NCI-H524 (cell line): ENCODE data around the gene OPALIN.
A peak's percentile ranks its signal among the peaks of the same experiment; 100 is the strongest.

ENCODE experiments used
- DNase-seq, 2 experiments: peaks; one replicate each; lab custom pipeline; 2025; lab: John Stamatoyannopoulos, UW

Gene OPALIN

DNA sequence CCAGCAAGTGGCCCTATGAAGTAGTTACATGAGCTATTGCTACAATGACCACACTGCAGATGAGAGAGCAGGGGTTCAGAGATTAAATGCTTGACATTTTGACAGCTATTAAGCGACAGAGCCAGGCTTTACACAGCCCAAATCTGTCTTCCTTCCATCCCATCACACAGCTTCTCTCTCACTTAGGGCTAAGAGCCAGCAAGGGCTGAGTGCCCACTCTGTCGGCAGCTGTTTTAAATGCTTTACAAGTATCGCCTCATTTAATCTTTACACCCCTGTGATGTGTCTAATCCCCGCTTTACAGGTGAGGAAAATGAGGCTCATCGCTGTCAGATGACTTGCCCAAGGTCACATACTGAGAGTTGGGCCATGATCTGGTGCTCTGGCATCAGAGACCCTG lies 15.2 kb upstream of the OPALIN start:
- no peak for DNase-seq

DNA sequence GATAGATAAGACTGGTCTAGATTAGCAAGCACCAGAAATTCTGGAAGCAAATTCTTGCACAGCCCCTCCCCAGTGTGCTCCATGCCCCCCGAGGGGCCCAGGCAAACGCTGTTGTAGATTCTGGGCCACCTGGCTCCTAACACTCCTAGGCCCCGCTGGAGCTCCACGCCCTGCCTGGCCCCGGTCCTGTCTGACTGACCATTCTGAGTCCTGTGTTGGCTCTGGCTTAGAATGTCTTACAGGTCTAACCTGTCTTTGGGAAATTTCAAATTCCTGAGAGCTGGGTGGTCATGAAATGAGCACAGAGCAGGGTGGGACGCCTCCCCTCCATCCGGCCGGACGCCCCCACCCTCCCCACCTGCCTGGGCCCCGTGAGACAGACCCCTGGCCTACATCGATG lies 12.6 kb upstream of the OPALIN start:
- DNase-seq: no peak

DNA sequence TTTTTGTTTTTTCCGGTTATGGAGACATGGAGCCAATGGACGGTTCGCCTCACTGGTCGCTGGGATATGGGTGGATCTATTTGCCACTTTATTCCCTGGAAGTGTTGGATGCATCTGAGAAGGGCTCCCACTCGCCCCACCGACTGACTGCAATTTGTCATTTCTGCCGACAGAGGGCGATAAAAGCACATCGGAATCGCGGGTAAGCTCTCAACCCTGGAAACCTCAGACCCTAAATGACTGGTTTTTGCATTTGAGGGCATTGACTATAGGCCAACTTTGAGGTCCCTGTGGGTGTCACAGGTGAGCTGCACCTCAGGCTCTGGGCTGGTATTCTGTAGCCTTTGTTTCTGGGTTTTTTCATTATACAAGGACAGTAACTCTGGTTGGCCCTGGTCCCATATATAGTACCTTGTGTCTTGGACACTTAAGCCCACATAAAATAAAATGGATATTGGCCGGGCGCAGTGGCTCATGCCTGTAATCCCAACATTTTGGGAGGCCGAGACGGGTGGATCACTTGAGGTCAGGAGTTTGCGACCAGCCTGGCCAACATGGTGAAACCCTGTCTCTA lies 11.9 kb upstream of the OPALIN start:
- DNase-seq: peak in 1 of 2 experiments; percentile 21

DNA sequence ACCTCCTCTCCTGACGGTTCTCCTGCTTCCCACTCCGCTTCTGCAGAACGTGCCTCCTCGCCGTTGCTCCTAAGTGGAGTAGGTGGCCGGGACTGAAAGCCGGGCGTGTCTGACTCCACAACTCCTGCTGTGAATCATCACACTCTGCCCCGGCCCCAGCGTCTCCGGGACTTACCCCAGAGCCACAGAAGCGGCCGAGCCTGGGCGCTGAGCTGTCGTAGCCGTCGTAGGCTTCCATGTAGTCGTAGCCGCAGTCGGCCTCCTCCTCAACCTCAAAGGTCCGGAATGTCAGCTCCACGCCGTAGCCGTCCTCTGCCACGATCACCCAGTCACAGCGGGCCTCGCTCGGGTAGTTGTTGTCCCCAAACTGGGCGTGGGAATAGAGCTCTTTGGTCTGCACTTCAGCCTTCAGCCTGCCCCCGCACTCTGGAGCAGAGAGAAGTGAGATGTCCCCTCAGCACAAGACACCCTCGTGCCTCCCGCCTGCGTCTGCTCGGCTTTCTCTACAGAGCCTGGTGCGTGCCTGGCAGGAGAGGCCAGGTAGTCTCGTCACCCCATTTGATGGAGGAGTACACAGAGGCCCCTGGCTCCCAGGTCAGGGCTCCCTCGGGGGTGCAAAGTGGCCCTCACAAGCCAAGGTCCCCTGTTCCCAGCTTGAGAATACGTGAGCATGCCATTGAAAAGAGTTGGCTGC lies 11.2 kb upstream of the OPALIN start:
- no peak for DNase-seq

DNA sequence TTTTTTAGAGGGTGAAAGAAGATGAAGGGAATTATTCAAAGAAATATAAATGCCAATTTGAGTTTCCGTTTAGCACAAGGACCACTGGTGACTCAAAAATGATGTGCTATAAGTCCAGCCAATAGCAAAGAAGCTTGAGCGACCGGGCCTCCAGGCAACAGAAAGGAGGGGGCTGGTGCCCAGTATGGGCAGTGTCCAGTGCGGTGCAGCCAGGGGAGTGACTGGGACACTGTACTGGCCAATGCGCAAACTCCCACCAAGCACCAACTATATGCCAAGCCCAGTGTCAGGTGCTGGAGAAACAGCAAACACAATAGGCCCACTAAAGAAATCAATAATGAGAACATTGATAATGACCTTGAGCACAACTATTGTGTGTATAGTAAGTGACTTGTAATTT lies 10.2 kb upstream of the OPALIN start:
- no peak for DNase-seq

DNA sequence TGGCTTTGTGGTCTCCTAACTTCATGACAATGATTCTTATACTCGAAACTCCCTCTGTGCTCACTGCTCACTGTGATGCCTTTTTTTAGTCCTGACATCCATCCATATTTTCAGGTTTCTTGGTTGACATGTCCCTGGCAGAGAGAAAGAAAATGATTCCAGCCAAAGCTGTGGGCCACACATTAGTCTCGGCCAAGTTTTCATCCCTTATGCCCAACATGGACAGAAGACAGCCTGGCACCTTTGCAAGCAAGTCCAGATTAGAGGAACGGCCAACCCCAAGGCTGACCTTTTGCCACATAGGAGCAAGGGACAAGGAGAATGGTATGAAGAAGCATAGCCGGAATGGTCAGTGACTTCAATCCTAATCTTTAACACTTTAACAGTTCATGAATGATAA lies 8.7 kb upstream of the OPALIN start:
- DNase-seq: no peak

DNA sequence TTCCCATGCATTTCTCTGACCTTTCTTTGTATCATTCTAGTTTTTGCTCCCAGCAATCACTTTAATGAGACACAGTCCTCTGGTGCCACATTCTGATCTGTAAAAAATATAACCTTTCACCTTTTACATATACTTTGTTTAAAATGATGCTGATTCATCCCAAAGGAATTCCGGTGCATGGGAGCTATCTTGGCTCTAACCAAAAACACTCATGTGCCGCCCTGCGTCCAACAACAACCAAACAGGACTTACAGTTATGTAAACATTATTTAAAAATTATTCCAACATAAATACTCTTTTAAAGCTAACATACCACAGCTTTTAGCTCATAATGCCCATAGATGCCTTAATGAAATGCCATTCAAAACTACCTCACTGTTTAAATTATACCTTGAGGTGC lies 7.7 kb upstream of the OPALIN start:
- DNase-seq: no peak

DNA sequence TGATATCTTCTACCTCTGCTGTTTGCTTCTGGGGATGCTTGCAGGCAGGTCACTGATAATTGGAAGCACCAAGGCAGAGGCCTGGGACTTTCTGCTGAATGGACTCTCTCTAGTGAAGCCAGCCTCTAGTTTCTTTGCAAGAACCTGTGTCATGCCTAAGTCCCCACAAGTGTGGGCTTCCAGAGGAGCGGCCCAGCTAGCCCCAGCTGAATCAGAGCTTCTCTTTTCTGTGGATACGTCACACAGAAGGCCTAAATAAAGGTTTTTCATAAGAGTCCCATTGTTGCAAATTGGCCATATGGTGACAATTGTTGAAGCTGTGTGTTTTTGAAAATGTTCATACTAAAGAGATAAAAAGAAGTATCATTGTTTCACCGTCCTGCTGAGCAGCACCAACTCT lies 6.8 kb upstream of the OPALIN start:
- no peak for DNase-seq

DNA sequence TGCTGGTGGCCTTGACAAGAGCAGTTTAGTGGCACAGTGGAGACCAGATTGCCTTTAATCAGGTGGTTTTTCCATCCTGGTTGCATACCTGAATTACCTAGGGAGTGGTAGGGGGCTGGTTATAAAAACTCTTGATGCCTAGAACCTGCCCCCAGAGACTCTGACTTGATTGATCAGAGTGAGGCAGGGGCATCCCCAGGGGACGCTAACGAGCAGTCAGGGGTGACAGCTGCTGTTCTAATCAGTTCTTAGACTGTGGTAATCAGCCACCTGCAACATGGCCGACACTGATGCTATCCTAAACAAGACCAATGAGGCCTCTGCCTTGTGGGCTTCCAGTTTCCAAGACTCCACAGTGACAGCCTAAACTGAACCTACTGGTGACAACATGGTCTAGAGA lies 2.0 kb upstream of the OPALIN start:
- no peak for DNase-seq

DNA sequence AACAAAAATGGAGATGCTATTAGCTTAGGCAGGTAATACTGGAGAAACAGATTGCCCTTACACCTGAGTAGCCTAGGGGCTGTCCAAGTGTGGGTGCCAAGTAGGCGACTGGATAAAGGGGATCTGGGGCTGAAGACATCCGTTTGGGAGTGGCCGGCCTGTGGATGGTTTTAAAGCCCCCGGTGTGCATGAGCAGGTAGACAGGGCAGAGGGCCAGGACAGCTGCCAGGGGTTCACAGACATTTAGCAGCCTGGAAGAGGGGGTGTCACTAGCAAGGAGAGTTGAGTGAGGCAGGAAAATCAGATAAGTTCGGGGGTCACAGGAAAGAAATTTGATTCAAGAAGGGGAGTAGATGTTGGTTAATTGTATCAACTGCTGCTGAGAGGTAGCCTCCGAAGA lies 1.5 kb upstream of the OPALIN start:
- no peak for DNase-seq

DNA sequence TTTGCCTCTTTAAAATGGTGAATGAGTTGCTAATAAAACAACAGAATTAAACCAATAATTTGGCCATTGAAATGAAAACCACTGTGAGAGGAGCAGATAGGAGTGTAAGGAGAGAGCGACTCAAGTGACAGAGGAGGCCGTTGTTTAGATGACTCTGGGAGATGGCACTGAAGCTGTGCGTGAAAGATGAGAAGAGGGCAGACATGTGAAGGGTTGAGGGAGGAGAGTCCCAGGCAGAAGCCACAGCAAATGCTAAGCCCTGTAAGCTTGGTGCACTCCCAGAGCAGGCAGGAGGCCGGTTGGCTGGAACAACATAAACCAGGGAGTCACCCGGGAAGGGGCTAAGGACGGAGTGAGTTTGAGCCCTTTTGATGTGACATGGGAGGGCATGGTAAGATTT lies 814 bp upstream of the OPALIN start:
- no peak for DNase-seq

DNA sequence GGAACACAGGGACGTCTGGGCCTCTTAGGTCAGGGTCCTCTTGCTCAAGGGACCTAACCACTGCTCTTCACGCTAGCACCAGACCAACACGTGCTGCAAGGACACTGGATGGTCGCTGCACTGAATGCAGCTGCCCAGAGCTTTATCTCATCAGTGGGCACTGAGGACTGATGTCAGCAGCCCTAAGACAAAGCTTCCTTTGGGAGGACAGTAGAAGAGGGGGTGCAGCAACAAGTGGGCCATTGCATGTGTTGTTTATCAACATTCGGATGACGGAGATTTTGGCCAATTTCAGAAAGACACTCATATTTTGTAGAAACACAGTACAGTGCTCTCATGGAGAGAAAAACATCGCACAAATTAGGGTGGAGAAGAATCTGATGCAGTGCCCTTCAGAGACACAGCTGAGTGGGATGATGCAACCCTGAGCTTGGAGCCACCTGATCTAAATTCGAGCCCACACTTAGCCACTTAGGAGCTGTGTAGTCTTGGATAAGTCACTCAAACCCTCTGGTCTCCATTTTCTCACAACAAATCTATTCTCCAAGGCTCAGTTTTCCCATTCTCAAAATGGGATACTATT lies 1.7 kb downstream of the OPALIN start:
- no peak for DNase-seq

DNA sequence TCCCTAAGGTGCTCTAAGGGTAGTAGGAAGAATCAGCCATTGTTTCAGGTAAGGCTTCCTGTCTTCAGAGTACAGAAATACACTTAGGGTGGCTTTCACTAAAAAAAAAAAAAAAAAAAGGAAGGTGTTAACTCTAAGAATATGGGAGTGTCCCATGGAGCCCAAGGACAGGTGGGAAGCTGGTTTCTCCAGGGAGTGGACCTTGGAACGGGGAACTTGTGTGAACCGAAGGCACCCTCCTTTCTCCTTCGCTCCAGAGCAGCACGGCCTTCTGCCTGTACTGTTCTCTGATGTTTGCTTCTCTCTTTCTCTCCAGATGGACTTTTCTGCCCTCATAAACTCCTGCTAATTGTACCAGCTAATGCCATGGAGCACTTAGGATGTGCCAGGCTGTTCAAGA lies 6.2 kb downstream of the OPALIN start:
- no peak for DNase-seq

DNA sequence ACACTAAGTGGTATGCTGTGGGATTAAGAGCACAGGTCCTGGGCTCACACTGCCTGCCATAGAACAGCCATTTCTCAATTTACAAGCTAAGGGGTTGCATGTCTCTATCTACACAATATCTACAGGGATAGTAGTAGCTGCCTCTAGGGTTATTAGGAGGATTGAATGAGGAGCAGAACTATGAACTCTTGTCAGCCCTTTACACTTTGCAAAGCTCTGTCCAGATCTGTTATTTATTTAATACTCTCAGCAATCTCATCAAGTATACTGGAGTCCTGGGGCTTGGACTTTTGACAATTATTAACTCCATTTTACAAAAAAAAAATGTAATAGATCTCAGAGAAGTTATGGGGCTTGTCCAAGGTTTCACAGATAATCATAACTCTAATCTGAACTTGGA lies 6.8 kb downstream of the OPALIN start:
- no peak for DNase-seq

DNA sequence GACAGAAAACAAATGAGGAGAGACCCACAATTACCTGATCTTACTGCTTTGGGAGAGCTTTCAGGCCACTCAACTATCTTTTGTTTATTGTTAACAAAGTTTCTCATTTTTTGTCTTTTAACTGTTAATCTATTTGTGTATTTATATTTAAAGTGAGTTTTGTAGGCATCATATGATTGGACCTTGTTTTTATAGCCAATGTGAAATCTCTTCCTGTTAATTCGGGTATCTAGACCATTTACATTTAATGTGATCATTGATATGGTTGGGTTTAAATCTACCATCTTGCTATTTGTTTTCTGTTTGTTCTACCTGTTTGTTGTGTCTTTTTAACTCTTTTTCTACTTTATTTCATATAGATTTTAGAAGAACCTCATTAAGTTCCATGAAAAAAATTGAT lies 12.5 kb downstream of the OPALIN start:
- no peak for DNase-seq

DNA sequence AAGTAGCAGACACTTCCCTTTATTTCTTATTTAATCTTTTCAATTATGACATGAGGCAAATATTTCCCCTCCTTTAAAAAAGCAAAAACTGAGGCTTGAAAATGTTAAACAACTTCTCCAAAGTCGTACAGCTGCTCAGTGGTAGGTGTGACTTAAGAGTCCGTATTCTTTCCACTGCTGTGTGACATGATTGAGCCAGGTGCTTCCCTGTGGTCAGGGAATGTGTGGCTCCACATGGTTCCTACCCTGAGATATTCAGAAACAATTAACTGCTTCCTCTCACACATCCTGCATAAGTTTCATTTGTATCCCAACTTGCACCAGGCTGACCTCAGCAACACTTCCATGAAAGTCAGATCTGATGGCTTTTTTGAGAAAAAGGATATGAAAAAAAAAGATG lies 13.6 kb downstream of the OPALIN start:
- DNase-seq: no peak

DNA sequence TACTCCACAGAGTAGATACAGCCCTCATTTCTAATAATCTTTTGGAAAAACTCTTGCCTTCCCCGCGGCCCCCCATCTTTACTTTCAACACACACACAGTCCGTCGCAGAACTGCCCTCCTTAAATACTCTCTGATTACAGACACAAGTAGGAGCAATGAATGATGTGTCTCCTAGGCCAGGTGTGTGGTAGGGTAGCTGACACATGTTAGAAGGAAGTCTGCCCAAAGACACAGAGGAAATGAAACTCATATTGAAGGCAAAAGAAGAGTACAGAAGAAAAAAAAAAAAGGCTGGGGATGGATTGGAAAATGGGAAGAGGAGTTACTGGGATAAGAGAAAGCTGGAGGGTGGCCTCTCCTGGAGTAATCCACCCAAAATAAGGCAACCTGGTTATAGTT lies 14.6 kb downstream of the OPALIN start:
- no peak for DNase-seq

DNA sequence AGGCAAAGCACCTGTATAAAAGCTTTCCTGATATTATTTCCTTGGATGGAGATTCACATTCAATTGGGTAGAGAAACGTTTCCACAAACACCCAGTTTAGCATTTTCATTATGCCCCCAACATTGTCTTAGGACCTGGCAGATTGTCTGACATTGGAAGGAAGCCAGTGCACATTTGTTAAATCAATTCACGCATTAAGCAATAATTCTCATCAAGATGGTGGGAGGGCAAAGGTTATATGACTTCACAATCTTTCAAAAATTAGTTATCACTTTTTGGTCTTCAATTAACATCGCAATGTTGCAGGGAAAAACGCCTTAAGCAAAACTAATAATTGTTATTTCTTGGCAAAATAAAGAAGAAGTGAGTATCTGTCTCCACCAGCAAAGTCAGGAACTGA lies 16.4 kb downstream of the OPALIN start:
- no peak for DNase-seq

DNA sequence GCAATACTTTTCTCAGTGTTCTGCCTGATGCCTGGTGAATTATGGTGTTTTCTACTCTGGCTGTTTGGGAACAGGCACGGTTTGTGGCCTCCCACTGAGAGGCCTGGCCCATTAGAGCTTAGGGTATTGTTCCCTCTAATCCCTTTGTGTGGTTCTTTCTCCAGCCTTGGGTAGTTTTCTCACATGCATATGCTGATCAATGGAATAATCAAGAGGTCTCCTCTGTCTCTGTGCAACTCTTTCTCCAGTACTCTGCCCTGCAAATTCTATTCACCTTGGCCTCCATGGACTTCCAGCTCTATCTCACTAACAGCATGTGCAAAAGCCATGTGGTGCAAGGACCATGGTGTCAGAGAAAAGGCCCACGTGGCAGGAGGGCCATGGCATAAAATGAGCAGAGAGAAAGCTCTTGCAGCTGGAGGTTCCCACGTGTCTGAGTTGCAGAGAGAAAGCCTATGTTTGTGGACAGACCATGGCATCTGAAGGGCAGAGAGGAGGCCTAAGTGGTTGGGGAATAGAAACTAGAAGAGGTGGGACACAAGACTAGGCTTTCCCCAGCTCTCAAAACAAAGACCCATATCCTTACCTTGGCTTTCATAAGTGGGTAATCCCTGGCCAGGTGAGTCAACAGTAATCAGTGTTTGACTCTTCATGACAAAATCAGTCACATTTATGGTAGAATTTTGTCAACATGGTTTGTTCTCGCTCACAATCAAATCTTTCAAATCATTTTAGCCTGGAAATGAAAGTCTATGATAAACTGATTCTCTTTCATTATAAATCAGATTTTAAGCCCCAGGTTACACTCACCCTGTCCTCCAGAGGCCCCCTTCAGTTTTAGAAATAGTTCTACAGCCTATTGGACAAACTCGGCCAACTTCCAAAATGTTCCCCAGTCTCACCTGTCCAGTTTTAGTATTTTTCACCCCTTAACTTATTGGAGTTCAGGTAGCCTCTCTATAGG lies 17.3 kb downstream of the OPALIN start:
- no peak for DNase-seq

DNA sequence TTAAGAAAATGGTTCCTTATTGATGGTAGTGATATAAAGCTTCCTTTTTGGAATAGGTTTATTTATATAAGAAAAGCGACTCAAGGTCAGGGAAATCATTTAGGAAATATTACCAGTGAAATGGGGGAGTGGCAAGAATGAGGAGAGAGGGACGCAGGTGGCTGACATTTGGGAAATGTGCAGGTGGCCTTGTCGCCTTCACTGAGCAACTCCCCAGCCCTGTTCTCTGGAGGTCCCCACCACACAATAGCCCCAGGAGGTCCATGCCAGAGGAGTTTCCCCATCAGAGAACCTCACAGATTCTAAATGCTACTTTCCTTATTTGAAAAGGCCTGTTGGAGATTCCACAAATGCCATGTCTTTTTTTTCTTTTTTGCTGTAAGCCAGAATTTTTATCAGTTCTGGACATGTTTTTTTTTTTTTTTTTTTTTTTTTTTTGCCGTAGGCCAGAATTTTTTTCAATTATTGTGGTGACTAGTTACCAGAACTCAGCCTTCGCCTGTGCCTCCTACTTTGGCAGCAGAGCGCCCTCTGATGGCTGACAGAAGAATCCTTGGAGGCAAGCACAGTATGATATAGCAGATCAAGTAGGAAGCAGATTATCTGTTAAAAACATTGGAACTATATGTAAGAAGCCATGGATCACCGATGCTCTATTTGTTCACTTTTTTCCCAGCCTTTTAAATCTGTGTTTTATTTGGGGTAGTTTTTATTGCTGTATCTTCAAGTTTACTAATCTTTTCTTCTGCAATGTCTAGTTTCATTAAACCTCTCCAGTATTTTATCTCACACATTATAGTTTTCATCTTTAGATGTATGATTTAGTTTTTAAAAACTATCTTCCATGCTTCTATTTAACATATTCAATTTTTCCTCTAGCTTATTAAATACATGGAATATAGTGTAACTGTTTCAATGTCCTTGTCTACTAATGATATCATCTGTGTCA lies 18.6 kb downstream of the OPALIN start:
- peak in 1 of 2 experiments; percentile 22 for DNase-seq

DNA sequence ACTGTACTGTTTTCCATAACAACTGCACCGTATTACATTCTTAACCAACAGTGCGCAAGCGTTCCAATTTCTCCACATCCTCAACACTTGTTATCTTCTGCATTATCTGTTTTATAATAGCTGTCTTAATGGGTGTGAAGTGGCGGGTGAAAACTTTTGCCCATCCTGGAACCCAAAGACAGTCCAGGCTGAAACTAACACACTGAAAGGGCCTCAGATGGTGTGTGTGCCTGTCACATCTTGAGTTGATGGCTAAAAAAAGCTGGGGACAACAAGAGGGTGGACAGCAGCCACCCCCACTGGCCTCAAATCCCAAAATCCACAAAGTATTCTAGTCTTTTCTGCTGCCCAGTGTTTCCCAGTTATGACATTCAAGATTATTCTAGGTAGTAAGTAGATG lies 19.4 kb downstream of the OPALIN start:
- DNase-seq: no peak
